GM21515 (cell line): ENCODE data around the gene ADARB2.
A peak's percentile ranks its signal among the peaks of the same experiment; 100 is the strongest.
"Not testable (repeated sequence)": the region's sequence is repeated elsewhere in the genome, so short reads cannot be mapped to it uniquely, and the experiment has no call there.

Experiments used
- ATAC-seq: cut with Tn5 transposase; IDR thresholded peaks from one replicate; pipeline ENCODE4 v1.9.1; 2021; ENCODE audit not compliant: unreplicated experiment

Gene ADARB2

DNA sequence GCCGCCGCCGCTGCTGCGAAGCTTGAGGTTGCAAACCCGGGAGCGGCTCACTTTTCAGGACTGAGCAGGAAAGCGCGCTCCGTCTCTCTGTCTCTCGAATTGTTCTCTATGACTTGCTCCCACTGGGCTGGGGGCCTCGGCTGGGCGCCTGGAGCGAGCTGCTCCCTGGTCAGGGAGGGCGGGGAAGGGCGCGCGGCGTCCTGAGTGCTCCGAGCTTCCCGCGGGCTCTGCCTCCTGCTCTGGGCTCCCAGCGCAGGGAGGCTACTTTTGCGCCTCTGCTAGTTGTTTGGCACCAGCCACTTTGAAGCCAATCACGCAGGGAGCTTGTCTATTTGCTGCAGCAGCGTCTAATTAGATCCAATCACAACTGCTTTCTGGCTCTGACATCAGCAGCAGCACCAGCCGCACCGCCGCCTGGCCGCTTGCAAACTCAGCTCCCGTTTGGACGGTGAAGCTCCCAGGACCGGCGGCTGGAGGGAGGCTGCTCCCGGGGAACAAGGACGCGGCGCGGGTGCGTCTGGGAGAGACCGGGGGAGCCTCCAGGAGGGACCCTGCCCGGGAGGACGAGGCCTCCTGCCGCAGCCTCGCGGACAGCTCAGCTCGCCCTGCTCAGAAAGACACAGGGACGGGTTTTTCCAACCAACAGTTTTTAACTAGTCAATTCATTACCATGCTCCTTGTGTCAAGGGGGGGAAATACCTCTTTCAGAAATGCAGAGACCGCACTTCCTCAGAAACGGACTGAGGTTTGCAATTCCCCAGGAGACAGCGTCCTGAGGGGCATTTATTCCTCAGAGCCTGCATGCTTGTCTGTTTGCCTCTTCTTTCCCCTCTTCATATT lies at the start of gene ADARB2:
TSS of gene ADARB2 (minus strand) at position 304 of the 840 bp plus-strand sequence.
- ATAC-seq: peak; percentile 78

DNA sequence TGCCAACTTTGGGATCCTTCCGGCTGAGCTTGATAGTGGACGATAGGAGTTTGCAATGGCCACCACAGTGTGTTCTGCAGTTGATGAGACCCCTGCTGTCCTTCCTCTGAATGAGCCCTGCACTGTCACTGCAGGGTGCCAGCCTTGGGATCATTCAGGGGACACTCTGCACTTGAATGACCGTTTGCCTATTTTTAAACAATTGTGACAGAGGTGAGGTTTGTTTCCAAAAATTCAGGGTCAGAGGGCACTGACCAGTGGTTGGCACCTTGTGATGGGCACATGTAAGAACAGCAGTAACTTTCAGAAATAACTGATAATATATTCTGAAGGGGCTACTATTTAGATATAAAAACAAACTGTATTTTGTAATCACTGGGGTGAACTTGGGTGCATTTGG lies 48.5 kb upstream of the ADARB2 start:
- no peak for ATAC-seq

DNA sequence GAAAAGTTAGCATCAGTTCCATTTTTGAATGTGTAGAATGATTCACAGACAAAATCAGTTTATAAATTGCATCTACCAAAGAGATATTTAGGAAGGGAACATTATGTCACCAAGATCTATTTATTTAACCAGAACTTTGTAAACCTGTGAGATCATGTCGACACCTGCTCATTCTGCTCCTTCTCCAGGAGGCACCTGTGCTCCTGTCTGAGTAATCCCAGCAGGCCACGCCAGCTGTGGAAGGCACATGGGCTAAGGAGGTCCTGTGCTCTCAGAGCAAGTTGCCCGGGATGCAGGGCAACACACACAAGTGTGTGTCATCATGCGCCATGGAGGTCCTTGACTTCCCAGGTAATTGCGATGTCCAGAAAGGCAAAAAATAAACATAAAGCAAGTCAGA lies 45.5 kb upstream of the ADARB2 start:
- ATAC-seq: no peak

DNA sequence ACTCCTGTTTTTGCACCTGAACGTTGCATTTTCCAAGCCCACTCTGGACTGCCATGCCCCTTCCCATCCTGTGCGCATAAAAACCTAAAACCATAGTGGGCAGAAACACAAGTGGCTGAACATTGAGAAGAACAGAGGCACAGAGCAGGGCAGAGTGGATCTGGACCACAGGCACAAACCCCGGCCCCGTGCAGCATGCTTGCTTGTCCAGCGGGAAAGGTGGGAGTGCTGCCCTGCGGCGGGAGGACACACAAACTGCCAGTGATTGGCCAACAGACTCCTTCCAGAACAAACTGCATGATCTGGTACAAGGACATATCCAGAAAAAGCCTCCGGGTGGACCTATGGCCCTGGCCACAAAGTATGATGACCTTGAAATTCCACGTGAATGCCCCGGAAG lies 42.5 kb upstream of the ADARB2 start:
- no peak for ATAC-seq

DNA sequence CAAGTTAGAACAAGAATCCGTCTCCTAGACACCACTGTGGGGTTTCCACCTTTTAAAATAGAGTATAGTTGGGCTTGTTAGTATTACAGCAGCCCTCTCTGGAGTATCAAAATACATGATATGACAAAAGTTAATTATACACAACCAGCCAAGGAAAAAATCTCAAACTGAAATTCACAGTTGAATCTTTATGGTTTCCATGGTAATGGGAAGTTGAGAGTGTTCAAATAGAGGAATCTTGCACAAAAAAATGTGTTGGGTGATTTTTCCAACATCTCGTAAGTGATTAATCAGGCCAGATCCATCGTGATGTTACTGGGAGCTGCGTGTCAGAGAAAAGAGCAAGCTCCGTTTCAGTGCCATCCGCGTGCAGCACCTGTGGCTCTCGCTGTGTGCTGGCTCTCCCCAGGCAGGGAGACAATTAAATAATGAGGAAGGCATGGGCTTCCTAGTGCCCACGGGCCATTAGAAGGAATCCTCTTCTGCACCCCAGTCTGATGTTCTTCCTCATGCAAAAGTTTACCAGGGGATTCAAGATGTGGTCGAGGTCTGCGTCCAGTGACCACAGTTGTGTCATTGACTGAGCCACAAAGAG lies 41.1 kb upstream of the ADARB2 start:
- ATAC-seq: no peak

DNA sequence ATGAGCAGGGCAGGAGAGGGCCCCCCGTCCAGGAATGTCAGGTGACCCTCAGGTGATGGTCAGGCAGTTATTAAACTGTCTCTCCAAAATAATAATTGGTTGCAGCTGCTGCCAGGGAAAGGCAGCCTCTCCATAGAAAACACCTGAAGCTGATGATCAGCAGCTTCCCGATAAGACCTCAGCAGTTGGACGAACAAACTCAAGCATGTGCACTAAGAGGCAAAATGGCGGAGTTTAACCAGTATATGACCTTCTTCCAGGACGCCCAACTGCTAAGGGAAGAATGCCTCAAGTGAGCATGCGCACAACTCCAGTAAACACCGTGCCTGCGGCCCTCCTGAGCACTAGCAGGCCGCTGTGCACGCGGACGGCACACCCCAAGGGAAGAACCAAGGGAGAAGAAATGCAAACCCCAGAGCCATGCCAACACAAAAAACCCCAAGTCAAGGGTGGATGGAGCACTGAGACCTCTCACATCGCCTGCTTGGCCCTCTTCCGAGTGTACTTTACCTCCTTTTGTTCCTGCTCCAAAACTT lies 38.9 kb upstream of the ADARB2 start:
- ATAC-seq: no peak

DNA sequence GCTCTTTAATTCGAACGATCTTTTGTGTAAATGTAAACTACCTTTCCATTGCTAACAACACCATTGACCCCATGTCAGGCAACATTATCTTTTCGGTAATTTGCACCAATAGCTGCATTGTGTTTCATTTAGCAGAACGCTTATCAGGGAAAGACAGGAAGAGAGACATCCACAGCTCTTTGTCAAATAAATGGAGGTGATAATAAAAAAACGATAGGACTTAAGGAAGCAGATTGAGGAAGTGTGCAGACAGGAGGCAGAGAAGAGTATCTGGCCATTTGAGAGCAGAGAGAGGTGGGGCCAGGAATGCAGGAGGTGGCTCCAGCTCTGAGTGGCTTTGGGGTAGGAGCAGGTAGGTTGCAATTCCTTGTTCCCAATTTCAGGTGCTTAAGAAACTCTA lies 37.5 kb upstream of the ADARB2 start:
- no peak for ATAC-seq

DNA sequence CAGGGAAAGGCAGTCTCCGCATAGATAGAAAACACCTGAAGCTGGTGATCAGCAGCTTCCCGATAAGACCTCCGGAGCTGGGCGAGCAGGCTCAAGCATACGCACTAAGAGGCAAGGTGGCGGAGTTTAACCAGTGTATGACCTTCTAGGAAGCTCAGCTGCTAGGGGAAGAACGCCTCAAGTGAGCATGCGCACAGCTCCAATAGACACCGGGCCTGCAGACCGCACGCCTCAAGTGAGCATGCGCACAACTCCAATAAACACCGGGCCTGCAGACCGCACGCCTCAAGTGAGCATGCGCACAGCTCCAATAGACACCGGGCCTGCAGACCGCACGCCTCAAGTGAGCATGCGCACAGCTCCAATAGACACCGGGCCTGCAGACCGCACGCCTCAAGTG lies 35.9 kb upstream of the ADARB2 start:
- ATAC-seq: not testable (repeated sequence)

DNA sequence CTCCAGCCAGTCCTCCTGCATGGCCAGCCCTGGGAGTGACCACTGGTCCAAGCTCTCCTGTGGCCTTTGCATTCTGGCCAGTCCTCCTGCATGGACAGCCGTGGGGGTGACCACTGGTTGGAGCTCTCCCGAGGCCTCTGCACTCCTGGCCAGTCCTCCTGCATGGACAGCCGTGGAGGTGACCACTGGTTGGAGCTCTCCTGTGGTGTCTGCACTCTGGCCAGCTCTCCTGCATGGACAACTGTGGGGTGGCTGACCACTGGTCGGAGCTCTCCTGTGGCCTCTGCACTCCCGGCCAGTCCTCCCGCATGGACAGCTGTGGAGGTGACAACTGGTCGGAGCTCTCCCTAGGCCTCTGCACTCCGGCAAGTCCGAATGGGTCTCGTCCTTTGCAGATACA lies 28.7 kb upstream of the ADARB2 start:
- ATAC-seq: no peak

DNA sequence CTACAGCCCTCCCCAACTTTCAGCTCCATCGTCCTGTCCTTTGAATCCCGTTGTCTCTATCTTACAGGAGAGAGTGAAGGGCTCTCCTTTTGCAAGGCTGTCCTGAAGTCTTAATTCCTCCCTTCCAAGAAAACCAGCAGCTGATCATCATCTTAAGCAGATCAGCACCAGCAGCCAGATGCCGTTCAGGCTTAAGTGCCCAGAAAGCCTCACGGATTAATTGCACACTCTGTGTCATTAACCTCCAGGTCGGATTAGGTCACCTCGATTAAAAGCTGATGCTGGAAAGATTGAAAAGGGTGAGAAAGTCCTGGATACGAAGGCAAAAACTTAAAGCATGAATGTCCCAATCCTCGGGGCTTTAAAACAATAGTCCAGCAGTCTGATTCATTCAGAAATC lies 24.8 kb upstream of the ADARB2 start:
- no peak for ATAC-seq

DNA sequence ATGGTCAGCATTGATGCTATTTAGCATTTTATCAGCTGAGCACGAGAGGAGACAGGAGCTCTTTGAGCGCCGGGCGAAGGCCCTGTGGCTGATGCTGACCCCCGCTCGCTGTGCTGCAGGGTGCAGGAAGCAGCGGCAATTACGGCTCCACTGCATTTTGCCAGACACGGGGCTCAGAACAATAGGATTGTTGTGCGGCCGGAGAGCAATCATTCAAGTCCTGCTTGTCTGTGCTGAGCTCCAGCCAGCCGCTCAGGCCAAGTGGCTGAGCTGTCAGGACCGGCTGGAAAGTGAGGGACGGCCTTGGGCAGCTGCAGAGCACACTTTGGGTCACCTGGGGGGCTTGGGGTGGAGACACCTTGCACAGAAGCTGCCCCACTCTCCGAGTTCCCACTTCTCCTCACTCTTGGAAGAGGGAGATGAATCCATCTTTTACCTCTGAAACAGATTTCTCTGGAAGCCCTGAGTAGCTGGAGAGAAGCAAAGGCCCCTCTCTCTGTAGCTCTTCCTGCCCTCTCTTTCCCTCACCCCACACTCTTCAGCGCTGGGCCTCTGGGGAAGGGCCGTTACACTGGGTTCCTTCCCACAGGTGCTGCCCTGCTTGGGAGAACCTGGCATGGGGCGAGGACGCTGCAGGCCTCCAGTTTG lies 17.3 kb upstream of the ADARB2 start:
- no peak for ATAC-seq

DNA sequence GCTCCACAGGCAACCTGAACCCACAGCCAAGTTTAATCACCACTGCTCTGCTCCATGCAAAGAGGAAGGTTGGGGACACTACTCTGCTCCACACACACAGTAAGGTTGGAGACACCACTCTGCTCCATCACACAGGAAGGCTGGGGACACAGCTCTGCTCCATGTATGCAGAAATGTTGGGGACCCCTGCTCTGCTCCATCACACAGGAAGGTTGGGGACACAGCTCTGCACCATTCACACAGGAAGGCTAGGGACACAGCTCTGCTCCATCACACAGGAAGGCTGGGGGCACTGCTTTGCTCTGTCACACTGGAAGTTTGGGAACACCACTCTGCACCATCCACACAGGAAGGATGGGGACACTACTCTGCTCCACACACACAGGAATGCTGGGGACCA lies 14.8 kb upstream of the ADARB2 start:
- no peak for ATAC-seq

DNA sequence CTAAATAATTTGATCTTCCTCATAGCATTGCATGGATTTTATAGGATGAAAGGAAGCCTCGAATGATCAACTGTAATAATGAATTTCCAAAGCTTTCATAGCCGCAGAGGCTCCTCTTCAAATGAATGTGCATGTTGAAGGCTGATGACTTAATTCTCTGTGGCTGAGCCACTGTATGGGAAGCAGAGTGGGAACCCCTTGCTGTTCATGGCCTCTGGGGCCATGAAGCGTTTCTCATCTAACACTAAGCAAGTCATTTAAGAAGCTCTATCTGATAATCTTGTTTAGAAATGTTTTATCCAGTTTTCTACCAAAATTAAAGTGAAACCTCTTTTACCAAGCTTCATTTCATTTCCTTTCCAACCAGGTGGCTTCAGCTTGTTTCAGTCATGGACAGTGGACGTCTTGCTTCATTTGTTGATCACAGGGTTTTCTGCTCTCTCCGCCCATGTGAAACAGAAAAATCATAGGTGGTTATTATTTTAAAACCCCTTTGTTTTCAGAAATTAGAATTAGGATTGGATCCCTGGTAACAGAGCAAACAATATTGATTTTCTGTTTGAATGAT lies 10.3 kb upstream of the ADARB2 start:
- ATAC-seq: no peak

DNA sequence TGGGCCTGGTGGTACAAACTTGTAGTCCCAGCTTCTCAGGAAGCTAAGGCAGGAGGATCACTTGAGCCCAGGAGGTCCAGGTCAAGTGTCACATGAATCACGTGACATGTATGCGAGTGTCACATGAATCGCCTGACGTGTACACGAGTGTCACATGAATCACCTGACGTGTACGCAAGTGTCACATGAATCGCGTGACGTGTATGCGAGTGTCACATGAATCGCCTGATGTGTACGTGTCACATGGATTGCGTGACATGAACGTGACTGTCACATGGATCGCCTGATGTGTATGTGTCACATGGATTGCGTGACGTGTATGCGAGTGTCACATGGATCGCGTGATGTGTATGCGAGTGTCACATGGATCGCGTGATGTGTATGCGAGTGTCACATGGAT lies 9.5 kb upstream of the ADARB2 start:
- no peak for ATAC-seq

DNA sequence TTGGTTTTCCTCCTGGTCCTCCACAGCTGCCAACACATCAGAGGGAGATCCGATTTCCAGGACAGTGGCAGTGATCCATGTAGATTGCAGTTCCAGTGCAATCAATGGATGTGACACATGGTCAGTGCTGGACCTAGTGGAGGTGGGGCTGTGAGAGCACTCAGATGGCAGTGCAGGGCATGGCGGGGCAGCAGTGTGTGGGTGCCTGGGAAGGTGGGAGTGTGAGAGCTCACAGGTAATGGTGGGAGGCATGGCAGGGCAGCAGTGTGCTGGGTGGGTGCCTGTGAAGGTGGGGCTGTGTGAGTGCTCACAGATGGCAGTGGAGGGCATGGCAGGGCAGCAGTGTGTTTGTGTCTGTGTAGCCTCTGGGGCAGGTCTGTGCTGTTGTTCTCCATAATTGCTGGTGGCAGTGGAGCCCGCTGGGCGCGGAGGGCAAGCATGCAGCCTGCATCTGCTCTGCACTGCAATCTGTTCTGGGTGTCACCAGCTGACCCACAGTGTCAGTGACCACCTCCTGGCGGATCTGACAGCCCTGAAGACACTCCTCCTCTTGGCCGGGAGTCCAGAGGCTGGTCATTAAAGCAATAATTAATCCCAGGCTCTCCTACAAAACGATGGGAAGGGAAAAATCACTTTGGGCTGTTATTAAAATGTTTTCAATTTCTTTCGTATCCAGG lies 8.6 kb upstream of the ADARB2 start:
- ATAC-seq: no peak

DNA sequence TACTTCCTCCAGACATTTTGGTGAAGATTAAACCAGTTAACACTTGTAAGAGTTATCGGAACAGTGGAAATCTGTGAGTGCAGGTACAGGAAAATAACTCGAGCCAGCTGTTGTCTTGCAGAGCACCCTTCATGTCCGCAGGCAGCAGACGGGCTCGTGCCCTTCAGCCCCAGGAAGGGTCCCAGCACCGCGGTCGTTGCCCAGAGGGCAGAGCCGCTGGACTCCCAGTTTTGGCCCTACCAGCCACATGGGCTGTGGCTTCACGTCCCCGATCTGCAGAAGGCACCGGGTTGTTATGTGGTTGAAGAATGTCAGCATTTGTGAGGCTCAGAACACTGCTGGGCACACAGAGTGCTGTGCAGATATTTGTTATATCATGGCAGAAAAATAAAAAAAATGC lies 7.2 kb upstream of the ADARB2 start:
- no peak for ATAC-seq

DNA sequence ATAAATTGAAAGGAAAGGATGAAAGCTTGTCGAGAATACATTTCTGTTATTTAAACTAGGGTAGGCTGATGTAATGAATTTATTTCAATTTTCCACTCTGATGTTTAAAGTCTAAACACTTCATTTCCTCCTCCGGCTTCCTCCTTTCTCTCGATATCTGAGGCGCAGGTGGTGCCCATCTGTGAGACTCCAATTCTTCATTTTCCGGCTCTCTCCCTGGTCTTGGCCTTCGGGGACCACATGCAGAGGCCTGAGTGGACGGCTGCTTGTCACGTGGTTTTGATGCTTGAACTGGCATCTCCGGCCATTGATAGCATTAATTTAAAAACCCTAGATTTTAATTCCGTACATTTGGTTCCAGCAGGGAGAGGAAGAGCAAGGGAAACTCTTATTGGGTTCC lies 5.8 kb upstream of the ADARB2 start:
- no peak for ATAC-seq

DNA sequence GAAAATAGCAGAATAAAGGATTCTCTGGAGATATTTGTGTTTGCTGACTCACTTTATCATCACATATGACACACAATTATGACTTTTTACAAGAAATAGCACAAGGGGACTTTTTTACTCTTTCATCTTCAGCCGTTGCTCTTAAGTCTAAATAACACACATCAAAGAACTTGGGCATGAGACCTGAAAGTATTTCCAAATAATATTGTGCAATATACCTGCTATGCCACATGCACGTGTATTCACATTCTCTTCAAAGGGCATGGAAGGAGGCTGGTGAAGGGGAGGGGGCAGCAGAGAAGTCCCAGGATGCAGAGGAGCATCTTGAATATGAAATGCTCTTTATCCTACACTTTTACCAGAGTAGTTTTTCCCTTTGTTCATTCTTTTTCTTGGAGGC lies 4.1 kb upstream of the ADARB2 start:
- ATAC-seq: no peak

DNA sequence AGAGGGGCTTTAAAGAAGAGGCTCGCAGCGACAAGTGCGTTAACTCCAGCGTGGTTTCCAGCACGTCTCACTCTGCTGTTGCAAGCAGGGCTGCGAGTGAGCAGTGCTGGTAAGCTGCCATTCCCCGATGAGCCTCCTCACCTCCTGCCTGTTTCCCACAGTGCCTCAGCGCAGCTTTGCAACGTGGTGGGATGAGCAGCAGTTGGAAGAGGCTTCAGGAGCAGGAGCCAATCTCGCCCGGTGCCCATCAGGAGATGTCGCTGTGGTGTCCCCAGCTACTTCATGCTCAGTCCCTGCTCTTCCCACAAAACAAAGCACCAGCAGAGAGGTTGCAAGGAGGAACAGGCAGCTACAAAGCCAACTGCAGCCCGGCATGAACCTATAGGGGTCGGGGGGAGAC lies 2.4 kb upstream of the ADARB2 start:
- ATAC-seq: no peak

DNA sequence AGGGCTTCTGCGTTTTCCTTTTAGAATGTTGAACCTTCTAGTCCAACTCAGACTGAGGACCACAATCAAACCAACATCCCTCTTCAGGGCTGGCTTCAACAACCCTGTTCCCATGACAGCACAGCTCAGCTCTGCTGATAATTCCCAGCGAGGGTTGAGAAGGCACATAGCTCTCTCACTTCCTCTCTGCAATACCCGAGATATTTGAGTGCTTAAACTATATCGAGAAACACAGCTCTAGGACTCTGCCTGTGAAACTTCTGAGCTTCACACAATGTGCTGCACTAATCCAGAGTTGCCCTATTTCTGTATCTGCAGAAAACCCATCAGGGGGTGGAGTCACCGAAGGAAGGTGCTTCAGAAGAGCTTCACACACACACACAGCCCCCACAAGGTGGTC lies 1.6 kb upstream of the ADARB2 start:
- ATAC-seq: peak; percentile 58

DNA sequence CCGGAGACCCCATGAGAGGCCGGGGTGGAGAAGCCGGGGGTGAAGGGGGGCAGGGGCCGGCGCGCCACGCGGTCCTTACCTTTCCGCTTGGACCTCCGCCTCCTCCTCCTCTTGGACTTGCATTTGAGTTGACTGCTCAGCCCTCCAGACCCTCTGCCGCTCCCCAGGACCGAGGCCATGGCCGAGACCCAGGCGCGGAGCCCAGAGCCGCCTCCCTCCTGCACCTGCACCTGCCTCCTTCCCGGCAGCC lies 428 bp downstream of the ADARB2 start:
- ATAC-seq: no peak
